NCI-H2196 treated with DMSO at 0.1 percent for 48 hours (cell line): Measurements from ENCODE around the gene LAGE3.
A peak's percentile ranks its signal among the peaks of the same experiment; 100 is the strongest.
"Not testable (repeated sequence)": the region's sequence is repeated elsewhere in the genome, so short reads cannot be mapped to it uniquely, and the experiment has no call there.

Source experiments
- DNase-seq: peaks from one replicate; lab custom pipeline; 2025; ENCODE audit not compliant: unreplicated experiment; lab: John Stamatoyannopoulos, UW

Gene LAGE3

DNA sequence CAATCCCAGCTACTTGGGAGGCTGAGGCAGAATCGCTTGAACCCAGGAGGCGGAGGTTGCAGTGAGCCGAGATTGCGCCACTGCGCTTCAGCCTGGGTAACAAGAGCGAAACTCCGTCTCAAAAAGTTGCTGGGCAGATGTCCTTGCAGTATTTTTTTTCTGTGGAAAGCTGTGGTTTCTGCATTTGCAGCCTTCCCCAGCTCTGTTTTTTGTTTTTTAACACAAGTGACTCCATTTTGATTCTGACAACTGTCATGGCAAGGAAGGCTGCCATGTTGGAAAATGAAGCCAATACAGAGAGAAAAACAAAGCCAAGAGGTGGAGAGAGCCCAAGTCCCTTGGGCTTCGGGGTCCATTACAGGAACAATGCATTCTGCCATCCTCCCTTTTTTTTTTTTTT is 23.0 kb upstream of the LAGE3 start:
- DNase-seq, result no peak

DNA sequence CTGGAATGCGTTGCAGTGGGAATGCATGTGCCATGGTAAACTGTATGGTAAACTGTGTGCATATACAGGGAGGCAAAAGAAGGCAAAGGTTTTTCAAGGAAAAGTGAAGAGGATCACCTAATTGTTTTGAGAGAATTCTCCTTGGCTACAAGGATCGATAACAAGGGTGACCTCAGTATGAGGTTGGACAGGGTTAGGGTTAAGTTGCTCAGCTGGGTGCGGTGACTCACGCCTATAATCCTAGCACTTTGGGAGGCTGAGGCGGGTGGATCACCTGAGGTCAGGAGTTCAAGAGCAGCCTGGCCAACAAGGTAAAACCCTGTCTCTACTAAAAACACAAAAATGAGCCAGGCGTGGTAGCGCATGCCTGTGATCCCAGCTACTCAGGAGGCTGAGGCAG is 22.3 kb upstream of the LAGE3 start:
- DNase-seq, result not testable (repeated sequence)

DNA sequence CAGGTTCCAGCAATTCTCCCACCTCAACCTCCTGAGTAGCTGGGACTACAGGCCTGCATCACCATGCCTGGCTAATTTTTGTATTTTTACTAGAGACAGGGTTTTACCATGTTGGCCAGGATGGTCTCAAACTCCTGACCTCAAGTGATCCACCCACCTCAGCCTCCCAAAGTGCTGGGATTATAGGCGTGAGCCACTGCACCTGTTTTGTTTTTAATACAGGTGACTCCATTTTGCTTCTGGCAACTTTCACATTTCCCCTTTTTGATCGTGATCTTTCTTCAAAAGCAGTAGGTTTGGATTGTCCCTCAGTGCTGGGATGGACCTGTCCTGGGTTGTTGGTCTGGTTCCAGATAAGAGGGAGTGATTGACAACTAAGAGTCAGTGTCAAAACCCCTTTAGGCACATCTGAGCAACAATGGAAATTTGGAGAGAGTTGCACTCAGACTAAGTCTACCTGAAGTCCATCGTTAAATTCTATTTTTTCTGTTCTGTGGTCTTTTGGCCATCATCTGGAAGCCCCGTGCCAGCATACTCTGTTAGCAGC is 17.6 kb upstream of the LAGE3 start:
- DNase-seq, result not testable (repeated sequence)

DNA sequence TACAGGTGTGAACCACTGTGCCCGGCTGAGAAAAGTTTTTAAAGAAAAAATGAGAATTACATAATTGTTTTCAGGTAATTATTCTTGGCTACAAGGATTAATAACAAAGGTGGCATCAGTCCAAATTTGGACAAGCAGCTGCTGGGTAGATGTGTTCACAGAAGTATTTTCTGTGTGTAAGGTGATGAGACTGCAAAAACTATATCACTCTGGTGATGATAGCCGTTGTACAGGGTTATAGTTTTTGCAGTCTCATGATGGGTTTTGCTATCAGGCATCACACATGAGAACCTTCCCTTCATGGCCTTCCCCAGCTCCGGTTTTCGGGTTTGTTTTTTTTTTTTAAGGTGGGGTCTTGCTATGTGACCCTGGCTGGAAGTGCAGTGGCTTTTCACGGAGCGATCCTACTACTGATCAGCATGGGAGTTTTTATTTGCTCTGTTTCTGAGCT is 16.4 kb upstream of the LAGE3 start:
- DNase-seq, result no peak

DNA sequence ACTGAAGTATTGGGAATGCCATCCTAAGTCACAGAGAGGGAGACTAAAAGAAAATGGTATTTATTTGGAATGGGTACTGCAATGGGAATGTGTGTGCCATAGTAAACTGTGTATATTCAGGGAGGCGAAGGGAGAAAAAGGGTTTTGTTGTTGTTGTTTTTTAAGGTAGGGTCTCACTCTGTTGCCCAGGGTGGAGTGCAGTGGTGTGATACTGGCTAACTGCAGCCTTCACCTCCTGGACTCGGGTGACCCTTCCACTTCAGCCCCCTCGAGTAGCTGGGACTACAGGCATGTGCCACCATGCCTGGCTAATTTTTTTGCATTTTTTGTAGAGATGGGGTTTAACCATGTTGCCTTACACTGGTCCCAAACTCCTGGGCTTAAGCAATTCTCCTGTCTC is 15.6 kb upstream of the LAGE3 start:
- DNase-seq, result no peak

DNA sequence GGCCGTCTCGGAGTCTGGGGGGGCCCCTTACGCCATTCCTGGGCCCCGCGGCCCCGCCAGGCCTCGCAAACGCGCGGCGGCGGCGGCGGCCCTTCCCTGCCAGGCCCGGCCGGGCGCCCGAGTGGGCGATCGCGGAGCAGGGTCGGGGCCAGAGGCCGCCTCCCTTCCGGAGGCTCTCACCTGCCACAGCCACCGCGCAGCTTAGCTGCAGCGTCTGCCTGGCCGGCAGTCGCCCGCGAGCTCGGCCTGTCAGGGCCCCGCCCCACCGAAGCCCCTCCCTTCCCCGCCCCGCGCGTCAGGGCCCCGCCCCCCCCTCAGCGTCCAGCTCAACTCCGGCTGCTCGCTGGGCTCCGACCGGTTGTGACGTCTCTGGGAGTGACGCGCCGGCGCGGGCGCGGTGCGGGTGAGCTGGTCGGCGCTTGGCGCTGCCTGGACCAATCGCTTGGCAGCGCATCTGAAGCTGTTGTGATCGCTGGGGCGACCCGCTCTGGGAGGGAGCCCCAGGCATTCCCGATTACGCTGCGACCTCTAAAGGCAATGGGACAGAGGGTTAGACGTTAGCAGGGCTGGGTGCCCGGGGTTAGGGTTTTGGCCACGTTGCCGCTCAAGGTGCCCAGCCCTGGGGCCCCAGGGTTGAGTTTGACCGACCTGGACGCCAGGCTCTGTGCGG is 11.5 kb upstream of the LAGE3 start, which contains the start of gene SLC10A3:
TSS of gene SLC10A3 (minus strand) at position 216 of the 670 bp plus-strand sequence. CDS start 1,689 bp downstream, outside the sequence.
- peak; percentile 60 for DNase-seq

DNA sequence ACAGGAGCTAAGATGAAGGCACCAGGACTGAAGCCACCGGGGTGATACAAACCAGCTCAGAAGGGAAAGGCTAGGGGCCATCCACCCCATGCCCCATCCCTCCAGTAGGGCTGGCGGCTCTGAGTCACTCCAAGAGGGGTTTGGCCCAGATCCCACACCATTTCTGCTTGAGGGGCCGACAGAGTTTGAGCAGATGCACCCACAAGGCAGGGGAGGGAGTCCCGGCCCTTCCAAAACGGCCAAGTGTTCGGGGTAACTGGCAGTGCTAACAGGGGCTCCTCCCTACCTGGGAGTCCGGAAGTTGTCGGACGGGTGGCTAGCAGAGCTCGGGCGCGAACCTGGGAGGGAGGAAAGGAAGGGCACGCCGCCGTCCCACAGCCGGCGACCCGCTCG is 10.9 kb upstream of the LAGE3 start:
- DNase-seq, result no peak

DNA sequence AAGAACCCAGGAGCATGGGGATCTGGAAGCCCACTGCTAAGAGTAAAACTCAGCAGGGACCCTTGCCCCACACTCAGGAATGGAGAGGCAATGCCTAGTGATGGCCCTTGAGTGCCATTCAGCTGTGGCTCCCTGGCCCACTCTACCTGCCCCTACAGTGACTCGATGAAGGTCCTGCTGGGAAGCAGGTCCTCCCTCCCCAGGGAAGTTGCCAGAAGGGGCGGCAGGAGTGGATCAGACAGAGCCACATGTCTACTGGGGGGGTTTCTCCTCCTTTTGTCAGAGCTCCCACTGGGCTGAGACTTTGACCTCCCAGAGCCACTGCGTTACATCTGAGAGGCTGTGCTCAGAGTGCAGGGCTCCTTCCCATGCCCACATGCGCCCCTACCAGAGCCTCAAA is 10.1 kb upstream of the LAGE3 start:
- DNase-seq, result no peak

DNA sequence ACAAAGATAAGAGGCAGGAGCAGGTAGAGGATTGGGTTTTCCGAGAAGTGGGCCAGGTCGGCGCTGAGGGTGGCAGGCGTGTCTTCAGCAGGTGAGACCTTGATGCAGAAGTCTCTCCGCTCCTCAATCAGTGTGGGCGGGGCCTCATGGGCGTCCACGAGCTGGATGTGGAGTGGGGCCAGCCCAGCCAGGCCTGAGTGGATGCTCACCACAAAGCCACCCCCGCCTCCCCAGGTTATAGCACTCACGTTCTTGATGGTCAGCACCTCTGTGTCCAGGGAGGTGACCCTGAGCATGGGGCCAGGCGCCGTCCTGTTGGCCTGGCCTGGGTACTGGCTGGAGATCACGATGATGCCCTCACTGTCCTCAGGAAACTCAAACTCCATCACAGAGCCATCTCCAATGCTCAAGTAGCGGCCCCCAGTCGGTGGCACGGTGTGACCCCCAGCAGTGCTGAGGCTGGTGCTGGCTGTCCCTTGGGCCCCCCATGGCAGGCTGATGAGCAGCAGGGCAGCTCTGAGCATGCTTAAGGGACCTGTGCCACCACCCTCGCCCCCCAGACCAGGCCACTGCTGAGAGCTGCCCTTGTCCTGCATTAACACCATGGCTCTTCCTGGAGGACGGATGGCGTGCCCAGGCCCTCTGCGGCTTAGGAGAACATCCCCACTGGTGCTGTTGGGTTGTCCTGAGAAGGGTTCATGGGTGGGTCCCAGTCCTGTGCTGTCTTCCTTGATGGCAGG is 9.4 kb upstream of the LAGE3 start:
- DNase-seq, result no peak

DNA sequence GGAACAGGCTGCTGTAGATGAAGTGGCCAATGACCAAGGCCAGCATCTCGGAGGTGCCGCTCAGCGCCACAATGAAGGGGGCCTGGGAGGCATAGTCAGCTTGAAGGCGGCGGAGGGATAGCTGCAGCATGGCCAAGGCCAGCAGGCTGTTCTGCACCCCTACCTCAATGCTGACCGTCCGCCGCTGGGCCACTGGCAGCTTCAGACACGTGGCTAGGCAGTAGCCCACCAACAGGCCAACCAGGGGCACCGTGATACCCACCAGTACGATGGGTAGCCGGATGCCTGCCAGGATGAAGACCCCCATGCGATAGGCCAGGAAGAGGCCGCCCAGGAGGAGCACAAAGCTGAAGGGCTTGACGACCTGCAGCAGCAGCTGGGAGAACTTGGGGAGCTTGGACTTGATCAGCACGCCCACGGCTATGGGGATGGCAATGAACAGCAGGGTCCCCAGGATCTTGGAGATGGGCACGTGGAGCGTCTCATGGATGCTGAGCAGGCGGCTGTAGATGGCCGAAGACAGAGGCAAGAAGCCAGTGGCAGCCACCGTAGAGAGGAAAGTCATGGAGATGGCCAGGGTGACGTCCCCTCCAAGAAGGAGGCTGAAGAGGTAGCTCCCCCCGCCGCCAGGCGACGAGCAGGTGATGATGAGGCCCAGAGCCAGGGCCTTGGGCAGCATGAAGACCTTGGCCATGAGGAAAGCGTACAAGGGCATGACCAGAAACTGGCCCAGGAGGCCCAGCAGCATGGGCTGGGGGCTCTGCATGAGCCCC is 8.6 kb upstream of the LAGE3 start:
- DNase-seq, result no peak

DNA sequence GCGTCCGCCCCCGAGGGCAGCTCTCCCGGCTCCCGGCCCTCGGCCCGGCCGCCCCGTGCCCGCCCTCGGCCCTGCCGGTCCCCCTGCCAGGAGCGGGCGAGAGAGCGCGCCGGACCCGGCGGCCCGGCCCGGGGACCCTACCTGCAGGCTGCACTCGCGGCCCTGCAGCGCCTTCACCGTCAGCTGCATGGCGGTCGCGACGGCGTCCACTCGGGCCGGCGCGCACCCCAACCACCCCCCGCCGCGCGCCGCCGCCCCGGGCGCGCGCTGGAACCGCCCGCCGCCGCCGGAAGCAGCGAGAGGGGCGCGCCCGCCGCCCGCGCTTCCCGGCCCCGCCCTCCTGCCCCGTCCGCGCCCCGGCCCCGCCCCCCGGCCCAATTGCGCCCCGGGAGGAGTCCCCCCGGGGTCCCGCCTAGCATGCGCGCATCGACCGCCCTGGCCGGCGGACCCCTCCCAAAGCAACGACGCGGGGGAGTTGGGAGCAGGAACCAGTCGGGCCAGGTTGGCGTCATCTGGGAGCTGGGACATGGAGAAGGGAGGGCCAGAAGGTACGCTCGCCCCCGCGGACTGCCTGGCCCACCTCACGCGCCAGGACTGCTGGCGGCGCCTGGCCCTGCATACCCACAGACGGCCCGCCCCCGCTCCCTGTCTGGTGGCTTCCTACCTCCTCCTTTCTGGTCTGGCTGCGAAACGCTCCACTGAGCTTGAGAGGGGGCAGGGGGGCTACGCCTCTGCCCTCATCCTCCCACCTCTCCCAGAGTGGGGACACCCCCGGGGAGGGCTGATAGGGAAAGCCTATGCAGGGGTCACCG is 7.5 kb upstream of the LAGE3 start, which contains the start of gene UBL4A:
TSS of gene UBL4A (minus strand) at position 220 of the 812 bp plus-strand sequence. CDS start at position 189, 31 bp downstream.
- peak; percentile 18 for DNase-seq

DNA sequence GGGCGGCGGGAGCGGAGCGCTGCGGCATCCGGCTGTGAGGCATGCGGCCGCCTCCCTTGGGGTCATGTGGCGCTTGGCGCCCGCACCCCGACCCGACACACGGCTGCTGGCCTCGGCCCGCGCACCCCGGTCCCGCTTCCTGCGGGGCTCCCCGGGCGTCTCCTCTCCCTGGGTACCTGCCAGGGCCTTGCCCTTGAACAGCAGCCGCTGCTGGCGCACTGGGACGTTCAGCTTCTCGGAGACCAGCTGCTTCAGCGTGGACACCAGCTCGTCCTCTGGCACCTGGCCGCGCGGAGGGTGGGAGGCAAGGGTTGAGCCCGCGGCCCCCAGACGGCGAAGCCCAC is 6.9 kb upstream of the LAGE3 start:
- no peak for DNase-seq

DNA sequence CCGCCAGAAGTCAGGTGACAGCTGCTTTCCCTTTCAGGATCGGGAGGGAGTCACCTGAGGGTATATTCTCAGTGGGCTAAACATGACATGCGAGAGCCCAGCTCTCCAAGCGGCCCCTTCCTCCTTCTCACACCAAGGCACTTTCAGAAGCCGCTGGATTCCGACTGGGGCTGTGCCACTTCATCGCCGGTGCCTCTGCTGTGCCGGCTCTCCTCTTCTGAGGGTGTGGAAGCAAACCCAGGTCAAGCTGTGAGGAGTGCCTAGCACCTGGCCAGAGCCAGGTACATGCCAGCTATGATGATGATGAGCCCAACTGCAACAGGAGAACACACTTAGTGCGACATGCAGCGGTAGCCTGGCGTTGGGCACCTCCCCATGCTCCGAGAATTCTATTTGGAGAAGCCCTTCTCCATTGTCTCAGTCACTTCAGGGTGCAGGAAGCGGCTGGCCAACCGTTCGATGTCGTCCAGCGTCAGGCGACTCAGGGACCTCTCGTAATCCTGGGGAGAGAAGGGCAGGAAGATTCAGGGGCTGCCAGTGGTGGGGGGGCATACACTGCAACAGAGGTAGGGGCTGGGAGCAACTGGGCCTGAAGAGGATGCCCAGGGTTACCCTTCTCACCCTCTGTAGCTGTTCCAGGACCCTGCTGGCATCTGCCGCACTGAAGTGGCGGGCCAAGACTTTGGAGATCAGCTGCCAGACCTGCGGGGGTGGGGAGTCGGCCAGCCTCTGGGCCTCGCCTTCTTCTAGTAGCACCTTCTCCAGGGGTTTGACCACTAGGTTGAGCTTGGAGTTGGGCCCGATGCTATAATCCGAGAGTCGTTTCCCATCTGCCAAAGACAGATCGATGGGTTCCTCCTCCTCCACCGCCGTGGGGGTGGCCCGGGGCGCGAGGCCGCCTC is 6.3 kb upstream of the LAGE3 start:
- DNase-seq, result no peak

DNA sequence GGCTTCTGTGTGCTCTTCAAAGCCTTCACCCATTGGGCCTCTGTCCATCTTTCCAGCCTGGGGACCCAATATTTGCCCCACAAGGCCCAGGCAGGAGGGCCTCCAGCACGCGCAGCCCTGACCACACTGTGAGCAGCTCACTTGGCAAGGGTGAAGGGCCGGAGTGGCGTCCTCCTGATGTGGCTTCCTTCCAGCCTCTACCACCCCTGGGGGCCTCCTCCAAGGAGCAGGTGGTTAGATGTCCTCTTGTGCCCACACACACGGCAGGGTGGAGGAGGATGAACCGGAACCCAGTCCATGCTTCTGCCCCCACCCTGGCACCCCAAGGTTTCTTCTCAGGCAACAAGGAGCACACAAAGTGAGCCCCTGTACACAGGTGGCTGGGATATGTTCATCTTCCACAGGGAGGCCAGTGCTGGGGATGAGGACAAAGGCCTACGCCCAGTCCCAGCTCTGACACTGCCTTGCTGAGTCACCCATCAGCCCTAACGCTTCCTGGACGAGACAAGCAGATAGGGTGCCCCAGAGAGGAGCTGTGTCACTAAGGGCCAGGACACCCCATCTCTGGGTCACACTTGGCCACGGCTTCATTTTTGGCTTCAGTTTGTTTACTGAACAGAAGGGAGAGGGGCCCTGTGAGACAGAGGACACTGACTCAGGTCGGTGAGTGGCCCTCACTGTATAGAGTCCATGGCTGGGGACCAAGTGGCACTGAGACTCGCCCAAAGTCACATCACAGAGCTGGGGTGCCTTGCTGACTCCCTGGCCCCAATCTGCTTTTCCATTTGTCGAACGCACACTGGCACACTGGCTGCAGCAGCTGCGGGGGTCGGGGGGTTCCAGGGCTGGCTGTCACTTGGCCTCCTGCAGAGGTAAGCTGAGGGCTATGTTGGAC is 5.4 kb upstream of the LAGE3 start:
- no peak for DNase-seq

DNA sequence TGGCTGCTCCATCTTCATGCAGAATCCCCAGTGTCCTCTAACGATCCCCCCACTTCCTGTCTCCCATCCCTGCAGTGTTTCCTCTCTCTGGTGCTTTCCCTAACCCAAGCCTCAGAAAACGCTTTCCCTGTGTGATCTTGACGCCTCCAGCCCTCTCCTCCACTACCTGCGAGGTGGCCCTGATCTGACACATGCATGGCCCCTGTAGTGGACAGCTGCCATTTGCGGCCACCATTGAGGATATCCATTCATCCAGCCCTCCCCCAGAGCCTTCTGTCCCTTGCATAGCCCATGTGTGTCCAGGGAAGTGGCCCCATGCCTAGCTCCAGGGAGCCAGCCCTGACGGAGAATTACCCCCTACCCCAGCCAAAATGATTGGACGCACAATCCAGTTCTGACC is 4.2 kb upstream of the LAGE3 start:
- no peak for DNase-seq

DNA sequence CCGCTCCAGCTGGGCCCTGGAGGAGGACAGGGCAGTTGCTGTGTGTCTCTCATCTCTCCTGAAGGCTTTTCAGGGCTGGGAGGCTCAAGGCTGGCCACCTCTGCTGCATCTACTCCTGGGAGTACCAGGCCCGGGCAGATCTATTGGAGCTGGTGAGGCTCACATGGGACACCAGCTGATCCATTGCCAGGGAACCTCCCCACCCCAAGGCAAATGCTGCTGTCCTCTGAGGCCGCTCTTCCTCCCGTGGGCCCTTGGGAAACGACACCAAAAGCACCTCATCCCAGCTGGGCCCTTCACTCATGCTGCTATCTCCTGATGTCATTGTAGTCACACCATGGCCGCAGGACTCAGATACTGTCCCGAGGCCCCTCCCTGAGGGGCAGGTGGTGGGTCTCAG is 3.7 kb upstream of the LAGE3 start:
- DNase-seq, result no peak

DNA sequence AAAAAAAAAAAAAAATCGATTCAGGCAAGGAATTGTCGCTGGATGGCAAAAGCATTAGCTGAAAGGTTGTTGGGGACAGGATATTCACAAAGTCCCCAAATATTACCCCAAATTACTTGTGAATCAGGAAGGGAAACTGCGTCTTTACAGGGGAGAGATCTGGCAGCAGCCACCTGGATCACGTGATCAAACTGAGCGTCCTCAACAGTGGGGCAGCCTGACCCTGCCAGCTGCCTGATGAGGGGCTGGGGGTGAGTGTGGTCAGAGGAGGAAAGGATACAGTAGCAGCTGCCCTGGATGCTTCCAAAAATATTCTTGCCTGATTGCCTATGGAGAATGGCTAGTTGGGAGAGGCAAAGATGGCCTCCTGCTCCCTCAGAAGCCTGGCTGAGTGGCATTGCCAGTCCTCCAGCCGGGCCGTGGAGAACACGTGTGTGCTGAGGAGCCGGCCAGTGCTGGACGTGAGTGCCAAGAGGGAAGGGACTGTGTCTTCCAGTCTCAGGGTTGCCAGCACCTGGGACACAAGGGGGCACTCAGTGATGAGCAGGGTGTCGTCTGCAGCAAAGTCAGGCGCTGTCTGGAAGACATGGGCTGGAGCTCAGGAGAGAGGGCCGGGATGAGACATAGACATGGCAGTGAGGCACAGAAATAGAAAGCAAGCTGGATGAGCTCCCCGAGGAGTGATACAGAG is 3.0 kb upstream of the LAGE3 start:
- DNase-seq, result no peak

DNA sequence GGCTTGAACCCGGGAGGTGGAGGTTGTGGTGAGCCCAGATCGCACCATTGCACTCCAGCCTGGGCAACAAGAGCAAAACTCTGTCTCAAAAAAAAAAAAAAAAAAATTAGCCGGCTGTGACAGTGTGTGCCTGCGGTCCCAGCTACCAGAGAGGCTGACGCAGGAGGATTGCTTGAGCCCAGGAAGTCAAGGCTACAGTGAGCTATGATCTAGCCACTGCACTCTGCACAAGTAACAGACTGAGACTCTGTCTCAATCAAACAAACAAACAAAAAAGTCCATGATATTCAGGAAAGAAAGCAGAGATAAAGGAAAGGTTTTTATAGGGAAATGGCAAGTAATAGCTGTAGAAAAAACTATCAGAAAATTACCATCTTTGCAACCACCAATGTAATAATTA is 2.1 kb upstream of the LAGE3 start:
- DNase-seq, result no peak
